ENCODE measurements around the gene NDNF. TPM values are rescaled to one million over a fixed set of nuclear protein-coding genes. Genes with fewer than 3 reads are reported as not detected.

The NDNF gene
- total RNA-seq (2021; ENCODE audit: unreplicated experiment) (0.22 TPM), Bru-seq, nascent RNA (percentile 10 among the genes with signal in this experiment), BruChase-seq, experiment 1, labeled RNA remaining after a 6-hour chase (percentile 5 among the genes with signal in this experiment), BruChase-seq, experiment 2, labeled RNA remaining after a 2-hour chase (percentile 6 among the genes with signal in this experiment)
- 0.07 TPM in 1 of 2 replicates, not detected in the other for polyA plus RNA-seq (2012)
- long read RNA-seq = 0 reads

- H3K27ac ChIP-seq (ENCODE audit: low read depth, low read length) = no peak within 1 kb of the TSS
- peak within 1 kb of the TSS; percentile 83 for H3K4me2 ChIP-seq (ENCODE audit: low read length)
- RAD21 ChIA-PET (ENCODE audit: low non-redundant PET in 1 of 2, low total read pairs in 2 of 2, uncharacterized antibody in 2 of 2, unreplicated experiment in 2 of 2) = no interaction called here
- H3K4me1 ChIP-seq (ENCODE audit: control insufficient read depth in 1 of 2, insufficient read depth in 2 of 2, low read length in 2 of 2) = peaks cover 0 to 12% of the 10 kb centered on the region in 2 experiments; a peak in 3 of 4 replicates
- CTCF ChIA-PET = no interaction called here
- peak within 1 kb of the TSS; percentile 95 for H2AFZ ChIP-seq (ENCODE audit: low read depth, low read length, poor library complexity, severe bottlenecking)
- H3K79me2 ChIP-seq (ENCODE audit: insufficient read depth, low read length) = no peaks in the 10 kb centered on the region
- peak; percentile 92 for ATAC-seq
- no peak within 1 kb of the TSS for H3K9ac ChIP-seq (ENCODE audit: low read length)
- H3K9me2 ChIP-seq (ENCODE audit: insufficient read depth) = no peaks in the 10 kb centered on the region
- no peaks in the 10 kb centered on the region for H3K36me3 ChIP-seq (ENCODE audit: control insufficient read depth in 1 of 2, insufficient read depth in 2 of 2, low read length in 2 of 2)
- POLR2A ChIA-PET = no interaction called here
- intact Hi-C loops (cut with micrococcal nuclease) = no loop called here
- H4K20me1 ChIP-seq (ENCODE audit: insufficient read depth) = no peaks in the 10 kb centered on the region
- no peak for DNase-seq (ENCODE audit: low read depth, low spot score)
- TF ChIP-seq POLR2A (IDR thresholded peaks at IDR 0.05; ENCODE audit: borderline replicate concordance, extremely low read depth, insufficient read depth, insufficient read length) (no peak), ATF3 (IDR thresholded peaks at IDR 0.05) (no peak), EZH2phosphoT487 (IDR thresholded peaks at IDR 0.05; ENCODE audit: borderline replicate concordance) (no peak), CEBPB (IDR thresholded peaks at IDR 0.05; ENCODE audit: low read depth) (no peak), FOSL1 (IDR thresholded peaks at IDR 0.05; ENCODE audit: low read depth) (no peak), CTCF (IDR thresholded peaks at IDR 0.05 in 2 of 3, conservative IDR thresholded peaks at IDR 0.05 in 1 of 3; ENCODE audit: borderline replicate concordance in 1 of 3, insufficient read depth in 1 of 3, low read depth in 2 of 3, low read length in 2 of 3) (no peak), TCF7L2 (IDR thresholded peaks at IDR 0.05; ENCODE audit: borderline replicate concordance, extremely low read depth, insufficient read depth, insufficient read length) (peak; percentile 7)
- H3K4me3 ChIP-seq (replicated peaks in 1 of 2; ENCODE audit: low read depth in 1 of 2, low read length in 2 of 2) = peak within 1 kb of the TSS; percentile 38 to 57
- H3K9me3 ChIP-seq (ENCODE audit: control insufficient read depth in 1 of 2, insufficient read depth in 1 of 2, low read depth in 1 of 2, low read length in 2 of 2) = no peaks in the 10 kb centered on the region
- no TSS peak for BruUV-seq (replicated peaks)
- 0 out of 2 replicates have a peak, but pooled peaks cover 5% of the 10 kb centered on the region for H3K27me3 ChIP-seq (ENCODE audit: insufficient read depth, low read length)
These were observed at the start of gene NDNF for GRCh38 chr4:121072224-121073003. Gene NDNF (minus strand): TSS chr4:121072535. CDS start chr4:121045837, 26,698 bp downstream.

Measured in HCT116 (cell line).